ENCODE results near the gene CREB5.

CREB5 gene

DNA sequence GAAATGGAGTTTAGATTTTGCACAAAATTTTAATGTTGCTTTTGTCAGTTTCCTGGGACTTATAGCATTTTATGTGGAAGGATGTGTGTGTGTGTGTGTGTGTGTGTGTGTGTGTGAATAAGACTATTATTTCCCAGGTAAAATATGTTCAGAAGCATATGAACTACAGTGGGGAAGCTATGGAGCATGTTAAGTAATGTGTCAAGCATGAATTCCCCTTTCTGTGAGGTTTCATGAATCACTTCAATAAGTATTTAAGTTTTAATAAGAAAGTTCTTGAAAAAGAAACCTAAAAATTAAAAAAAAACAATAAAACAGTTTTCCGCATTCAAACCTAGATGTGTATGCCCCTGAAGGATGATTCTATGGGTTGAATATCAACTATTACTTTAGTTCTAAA is 693 bp downstream of the CREB5 start:
- H3K27ac Mint-ChIP-seq: no peak overlapping the region
- H3K9me3 Mint-ChIP-seq: no peaks in the 10 kb centered on the region
- no peak overlapping the region for H3K4me3 Mint-ChIP-seq
- H3K4me1 Mint-ChIP-seq (ENCODE audit: low read depth): peaks cover 46% of the 10 kb centered on the region
- H3K36me3 Mint-ChIP-seq (ENCODE audit: low read depth): no peaks in the 10 kb centered on the region
- H3K27me3 Mint-ChIP-seq: peaks cover 78% of the 10 kb centered on the region

GRCh38 chr7:28414453-28414852 is 2.1 kb downstream of the CREB5 start:
- no peaks in the 10 kb centered on the region for H3K36me3 Mint-ChIP-seq (ENCODE audit: low read depth)
- H3K9me3 Mint-ChIP-seq: no peaks in the 10 kb centered on the region
- peaks cover 74% of the 10 kb centered on the region for H3K27me3 Mint-ChIP-seq
- no peak overlapping the region for H3K27ac Mint-ChIP-seq
- H3K4me1 Mint-ChIP-seq (ENCODE audit: low read depth): peaks cover 31% of the 10 kb centered on the region
- no peak overlapping the region for H3K4me3 Mint-ChIP-seq

DNA sequence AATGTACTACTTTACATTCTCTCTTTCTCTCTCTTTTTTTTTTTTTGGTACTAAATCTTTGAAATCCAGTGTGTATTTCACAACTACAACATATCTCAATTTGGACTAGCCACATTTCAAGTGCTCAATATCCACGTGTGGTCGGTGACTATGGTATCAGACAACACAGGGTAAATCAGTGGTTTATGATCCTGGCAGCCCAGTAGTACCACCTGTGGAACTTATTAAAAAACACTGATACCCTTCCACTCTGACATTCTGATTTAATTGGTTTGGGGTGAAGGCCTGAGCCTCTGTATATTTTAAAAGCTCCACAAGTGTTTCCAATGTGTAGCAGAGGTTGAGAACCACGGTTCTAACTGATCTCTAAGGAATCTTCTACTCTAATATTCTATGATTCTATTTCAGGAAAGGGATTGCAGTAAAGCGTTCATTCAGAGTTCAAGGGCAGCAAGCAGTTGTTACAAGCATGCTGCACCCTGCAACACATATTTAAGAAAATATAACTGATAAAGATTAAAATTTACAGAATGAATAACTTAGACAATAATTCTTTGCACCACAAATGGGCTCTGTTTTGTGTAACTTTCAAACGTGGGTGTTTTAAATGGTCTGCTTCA is 5.1 kb downstream of the CREB5 start:
- Mint-ChIP-seq H3K4me3 (no peak overlapping the region), H3K36me3 (ENCODE audit: low read depth) (no peaks in the 10 kb centered on the region)

DNA sequence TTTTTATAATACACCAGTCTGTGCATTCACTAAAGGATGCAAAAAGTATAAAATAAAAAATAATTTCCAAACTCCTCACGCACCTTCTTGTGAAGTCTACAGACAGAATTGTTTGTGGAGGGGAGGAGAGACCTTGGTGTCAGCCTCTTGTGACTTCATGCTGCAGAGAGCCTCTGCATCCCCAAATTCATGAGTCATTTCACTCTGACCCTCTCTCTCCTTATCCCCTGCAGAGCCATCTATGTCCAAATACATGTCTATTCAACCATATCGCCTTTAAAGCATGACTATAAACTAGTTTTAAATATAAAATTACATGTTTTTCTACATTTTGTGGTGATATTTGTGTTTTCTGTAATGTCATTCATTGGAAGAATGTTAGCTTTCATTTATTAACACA is 6.0 kb downstream of the CREB5 start:
- Mint-ChIP-seq H3K4me3 (no peak overlapping the region), H3K4me1 (ENCODE audit: low read depth) (no peaks in the 10 kb centered on the region), H3K27me3 (peaks cover 55% of the 10 kb centered on the region), H3K36me3 (ENCODE audit: low read depth) (no peaks in the 10 kb centered on the region), H3K9me3 (no peaks in the 10 kb centered on the region), H3K27ac (no peak overlapping the region)

More for the DNA sequence above, 5.1 kb downstream of the CREB5 start:
- no peaks in the 10 kb centered on the region for H3K9me3 Mint-ChIP-seq
- H3K27ac Mint-ChIP-seq: no peak overlapping the region
- H3K4me1 Mint-ChIP-seq (ENCODE audit: low read depth): peaks cover 5% of the 10 kb centered on the region
- peaks cover 58% of the 10 kb centered on the region for H3K27me3 Mint-ChIP-seq

GRCh38 chr7:28418966-28419365 is 6.6 kb downstream of the CREB5 start:
- Mint-ChIP-seq H3K27ac (no peak overlapping the region), H3K27me3 (peaks cover 52% of the 10 kb centered on the region), H3K4me3 (no peak overlapping the region), H3K36me3 (ENCODE audit: low read depth) (no peaks in the 10 kb centered on the region), H3K9me3 (no peaks in the 10 kb centered on the region), H3K4me1 (ENCODE audit: low read depth) (no peaks in the 10 kb centered on the region)

DNA sequence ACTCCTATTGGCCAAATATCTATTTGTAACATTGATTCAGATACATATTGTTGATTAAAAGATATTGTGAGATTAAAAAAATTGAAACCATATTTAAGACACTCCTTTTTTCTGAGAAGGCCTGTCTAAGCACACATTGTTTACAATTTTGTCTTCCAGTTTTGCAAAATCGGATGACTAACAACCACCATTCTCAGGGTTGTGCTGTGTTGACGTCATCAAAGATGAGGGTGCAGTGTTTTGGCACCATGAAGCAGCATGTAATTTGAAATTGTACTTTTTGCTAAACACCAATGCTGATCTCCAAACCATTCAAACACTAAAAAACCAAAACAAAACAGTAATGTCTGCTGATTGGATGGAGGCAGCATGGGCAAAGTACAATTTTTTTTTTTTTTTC is 7.4 kb downstream of the CREB5 start:
- H3K27me3 Mint-ChIP-seq: peaks cover 54% of the 10 kb centered on the region

DNA sequence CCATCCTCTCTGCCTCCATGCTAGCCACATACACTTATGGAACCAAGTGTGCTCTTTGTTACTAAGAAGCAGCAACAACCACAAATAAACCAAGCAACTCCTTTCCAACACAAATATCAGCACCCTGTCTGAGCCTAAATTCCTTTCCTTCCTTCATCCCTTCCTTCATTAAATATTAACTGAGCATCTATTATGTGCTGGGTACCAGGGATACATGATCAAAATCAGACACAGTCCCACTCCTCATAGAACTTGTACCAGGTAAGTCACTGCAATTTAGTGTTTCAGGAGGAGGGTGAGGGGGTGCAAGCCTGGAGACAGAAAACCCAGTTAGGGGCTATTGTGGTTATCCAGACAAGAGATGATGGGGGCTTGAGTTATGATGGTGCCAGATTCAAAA is 10.8 kb downstream of the CREB5 start:
- Mint-ChIP-seq H3K27ac (no peak overlapping the region), H3K4me1 (ENCODE audit: low read depth) (no peaks in the 10 kb centered on the region), H3K4me3 (no peak overlapping the region), H3K9me3 (no peaks in the 10 kb centered on the region), H3K36me3 (ENCODE audit: low read depth) (no peaks in the 10 kb centered on the region), H3K27me3 (peaks cover 36% of the 10 kb centered on the region)

More for the DNA sequence above, 7.4 kb downstream of the CREB5 start:
- Mint-ChIP-seq H3K27ac (no peak overlapping the region), H3K9me3 (no peaks in the 10 kb centered on the region), H3K36me3 (ENCODE audit: low read depth) (no peaks in the 10 kb centered on the region), H3K4me3 (no peak overlapping the region), H3K4me1 (ENCODE audit: low read depth) (no peaks in the 10 kb centered on the region)

DNA sequence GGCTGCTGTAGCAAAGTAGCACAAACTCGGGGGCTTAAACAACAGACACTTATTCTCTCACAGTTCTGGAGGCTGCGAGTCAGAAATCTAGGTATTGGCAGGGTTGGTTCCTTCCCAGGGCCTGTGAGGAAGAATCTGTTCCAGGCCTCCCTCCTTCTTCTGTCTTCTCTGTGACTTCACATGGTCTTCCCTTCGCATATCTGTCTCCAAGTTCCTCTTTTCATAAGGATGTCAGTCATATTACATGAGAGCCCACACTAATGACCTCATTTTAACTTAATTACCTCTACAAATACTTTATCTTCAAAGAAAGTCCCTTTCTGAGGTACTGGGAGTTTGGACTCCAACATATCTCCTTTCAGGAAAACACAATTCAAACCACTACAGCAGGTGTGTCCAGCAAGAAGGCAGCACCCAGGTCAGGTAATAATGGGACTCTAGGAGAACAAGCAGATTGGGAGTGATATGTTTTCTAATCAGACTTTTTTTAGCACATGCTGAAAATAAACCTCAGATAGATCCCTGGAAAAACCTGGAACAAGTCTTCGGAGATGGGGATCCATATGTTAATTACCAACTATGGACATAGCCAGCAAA is 11.7 kb downstream of the CREB5 start:
- Mint-ChIP-seq H3K27ac (no peak overlapping the region), H3K4me1 (ENCODE audit: low read depth) (no peaks in the 10 kb centered on the region), H3K27me3 (peaks cover 35% of the 10 kb centered on the region), H3K4me3 (no peak overlapping the region), H3K9me3 (no peaks in the 10 kb centered on the region), H3K36me3 (ENCODE audit: low read depth) (no peaks in the 10 kb centered on the region)

DNA sequence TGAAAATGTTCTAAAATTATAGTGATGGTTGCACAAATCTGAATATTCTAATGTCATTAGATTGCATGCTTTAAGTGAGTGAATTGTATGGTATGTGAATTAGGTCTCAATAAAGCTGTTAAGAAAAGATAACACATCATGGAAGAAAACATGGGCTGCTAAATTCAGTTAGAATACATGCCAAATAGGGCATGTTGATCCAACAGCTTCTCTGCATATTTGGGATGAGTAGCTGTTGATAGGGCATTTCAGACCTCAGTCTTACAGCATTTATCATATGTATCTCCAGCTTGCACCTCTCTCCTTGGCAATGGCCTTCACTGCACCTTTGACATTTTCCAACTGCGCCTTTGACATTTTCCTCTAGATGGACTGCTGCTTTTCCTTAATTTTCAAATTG is 13.2 kb downstream of the CREB5 start:
- no peak overlapping the region for H3K27ac Mint-ChIP-seq
- peaks cover 32% of the 10 kb centered on the region for H3K27me3 Mint-ChIP-seq
- H3K9me3 Mint-ChIP-seq: no peaks in the 10 kb centered on the region
- no peaks in the 10 kb centered on the region for H3K4me1 Mint-ChIP-seq (ENCODE audit: low read depth)
- H3K4me3 Mint-ChIP-seq: no peak overlapping the region
- H3K36me3 Mint-ChIP-seq (ENCODE audit: low read depth): no peaks in the 10 kb centered on the region

DNA sequence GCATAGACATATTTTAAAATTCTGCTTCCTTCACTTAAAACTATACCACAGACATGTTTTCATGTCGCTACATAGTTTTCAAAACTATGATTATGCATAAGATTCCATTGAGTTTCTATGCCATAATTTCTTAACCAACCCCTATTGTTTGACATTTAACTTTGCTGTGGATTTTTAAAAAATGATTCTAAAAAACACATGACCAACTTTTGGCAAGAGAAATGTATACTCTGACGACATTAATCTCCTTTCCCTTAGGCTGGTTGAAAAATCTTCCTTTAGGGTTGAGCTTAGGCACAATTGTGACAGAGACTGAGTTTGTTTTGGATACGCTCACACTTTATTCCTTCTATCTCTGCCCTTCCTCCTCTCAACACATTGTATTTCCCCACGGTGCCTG is 14.9 kb downstream of the CREB5 start:
- H3K36me3 Mint-ChIP-seq (ENCODE audit: low read depth): no peaks in the 10 kb centered on the region
- H3K4me3 Mint-ChIP-seq: no peak overlapping the region
- no peak overlapping the region for H3K27ac Mint-ChIP-seq
- no peaks in the 10 kb centered on the region for H3K9me3 Mint-ChIP-seq
- H3K27me3 Mint-ChIP-seq: peaks cover 29% of the 10 kb centered on the region
- no peaks in the 10 kb centered on the region for H3K4me1 Mint-ChIP-seq (ENCODE audit: low read depth)

GRCh38 chr7:28430616-28431015 is 18.3 kb downstream of the CREB5 start:
- Mint-ChIP-seq H3K4me3 (no peak overlapping the region), H3K9me3 (no peaks in the 10 kb centered on the region), H3K4me1 (ENCODE audit: low read depth) (no peaks in the 10 kb centered on the region), H3K27me3 (peaks cover 35% of the 10 kb centered on the region), H3K27ac (no peak overlapping the region), H3K36me3 (ENCODE audit: low read depth) (no peaks in the 10 kb centered on the region)

DNA sequence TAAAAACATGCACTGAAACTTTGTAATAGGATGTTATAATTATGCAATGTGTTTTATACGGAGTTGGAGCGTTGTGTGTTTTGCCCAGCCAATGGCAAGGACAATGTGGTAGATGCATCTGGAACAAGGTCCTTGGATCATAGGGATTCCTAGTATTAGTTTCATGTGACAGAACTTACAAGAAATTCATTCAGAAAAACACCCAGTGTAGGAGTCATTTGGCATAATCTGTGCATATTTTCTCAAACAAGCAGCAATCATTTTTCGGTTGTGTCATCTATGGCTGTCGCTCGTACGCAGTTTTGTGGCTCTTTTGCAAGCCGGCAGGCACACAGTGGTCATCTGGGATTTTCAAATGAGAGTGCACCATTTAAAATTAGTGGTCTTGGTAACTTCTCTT is 19.8 kb downstream of the CREB5 start:
- H3K27ac Mint-ChIP-seq: no peak overlapping the region
- no peak overlapping the region for H3K4me3 Mint-ChIP-seq
- no peaks in the 10 kb centered on the region for H3K4me1 Mint-ChIP-seq (ENCODE audit: low read depth)
- H3K36me3 Mint-ChIP-seq (ENCODE audit: low read depth): no peaks in the 10 kb centered on the region
- no peaks in the 10 kb centered on the region for H3K9me3 Mint-ChIP-seq
- peaks cover 45% of the 10 kb centered on the region for H3K27me3 Mint-ChIP-seq

- Mint-ChIP-seq H3K36me3 (ENCODE audit: low read depth) (no peaks in the 10 kb centered on the region), H3K4me1 (ENCODE audit: low read depth) (no peaks in the 10 kb centered on the region), H3K27me3 (peaks cover 52% of the 10 kb centered on the region), H3K4me3 (no peak overlapping the region), H3K27ac (no peak overlapping the region), H3K9me3 (no peaks in the 10 kb centered on the region)
These were observed 20.7 kb downstream of the CREB5 start for GRCh38 chr7:28433039-28433438.

GRCh38 chr7:28433699-28434219 is 21.4 kb downstream of the CREB5 start:
- Mint-ChIP-seq H3K36me3 (ENCODE audit: low read depth) (no peaks in the 10 kb centered on the region), H3K27ac (no peak overlapping the region), H3K27me3 (peaks cover 57% of the 10 kb centered on the region), H3K4me1 (ENCODE audit: low read depth) (no peaks in the 10 kb centered on the region), H3K9me3 (no peaks in the 10 kb centered on the region), H3K4me3 (no peak overlapping the region)

GRCh38 chr7:28434510-28434909 is 22.2 kb downstream of the CREB5 start:
- Mint-ChIP-seq H3K27ac (no peak overlapping the region), H3K4me1 (ENCODE audit: low read depth) (no peaks in the 10 kb centered on the region), H3K27me3 (peaks cover 65% of the 10 kb centered on the region), H3K4me3 (no peak overlapping the region), H3K36me3 (ENCODE audit: low read depth) (no peaks in the 10 kb centered on the region), H3K9me3 (no peaks in the 10 kb centered on the region)

GRCh38 chr7:28435152-28435551 is 22.8 kb downstream of the CREB5 start:
- H3K9me3 Mint-ChIP-seq: no peaks in the 10 kb centered on the region
- no peaks in the 10 kb centered on the region for H3K36me3 Mint-ChIP-seq (ENCODE audit: low read depth)
- no peaks in the 10 kb centered on the region for H3K4me1 Mint-ChIP-seq (ENCODE audit: low read depth)
- peaks cover 71% of the 10 kb centered on the region for H3K27me3 Mint-ChIP-seq
- no peak overlapping the region for H3K4me3 Mint-ChIP-seq
- H3K27ac Mint-ChIP-seq: no peak overlapping the region

Measured in stimulated activated naive CD8-positive, alpha-beta T cell treated with anti-CD3 and anti-CD28 coated beads, Interleukin-15, Interleukin-2, amounts not matched to agents 100 ng/mL and 50 ng/mL, for 24 hours (primary cell).